ENCODE measurements around the gene SAMMSON. TPM values are rescaled to one million over a fixed set of nuclear protein-coding genes. Genes with fewer than 3 reads are reported as not detected.

SAMMSON gene
- total and polyA plus RNA-seq, 2 experiments from 2014 or later = not detected

DNA sequence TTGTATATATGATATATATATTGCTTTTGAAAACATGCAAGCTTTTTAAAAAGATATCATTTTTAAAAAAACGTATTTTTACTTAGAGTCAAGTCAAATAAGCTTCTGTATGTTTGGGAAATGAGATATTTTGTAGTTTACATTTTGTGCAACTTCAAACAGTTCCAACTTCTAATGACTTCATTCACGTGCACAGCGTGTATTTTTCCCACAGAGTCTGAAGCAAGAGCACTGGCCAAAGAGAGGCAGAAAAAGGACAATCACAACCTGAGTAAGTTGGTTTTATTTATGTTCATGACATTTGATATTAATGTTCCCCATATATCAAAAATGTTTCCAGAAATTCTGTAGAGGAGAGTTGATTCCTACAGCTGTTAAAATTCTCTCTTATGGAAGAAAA lies 47.9 kb upstream of the SAMMSON start (continued):
- TF ChIP-seq, protein P1, sequence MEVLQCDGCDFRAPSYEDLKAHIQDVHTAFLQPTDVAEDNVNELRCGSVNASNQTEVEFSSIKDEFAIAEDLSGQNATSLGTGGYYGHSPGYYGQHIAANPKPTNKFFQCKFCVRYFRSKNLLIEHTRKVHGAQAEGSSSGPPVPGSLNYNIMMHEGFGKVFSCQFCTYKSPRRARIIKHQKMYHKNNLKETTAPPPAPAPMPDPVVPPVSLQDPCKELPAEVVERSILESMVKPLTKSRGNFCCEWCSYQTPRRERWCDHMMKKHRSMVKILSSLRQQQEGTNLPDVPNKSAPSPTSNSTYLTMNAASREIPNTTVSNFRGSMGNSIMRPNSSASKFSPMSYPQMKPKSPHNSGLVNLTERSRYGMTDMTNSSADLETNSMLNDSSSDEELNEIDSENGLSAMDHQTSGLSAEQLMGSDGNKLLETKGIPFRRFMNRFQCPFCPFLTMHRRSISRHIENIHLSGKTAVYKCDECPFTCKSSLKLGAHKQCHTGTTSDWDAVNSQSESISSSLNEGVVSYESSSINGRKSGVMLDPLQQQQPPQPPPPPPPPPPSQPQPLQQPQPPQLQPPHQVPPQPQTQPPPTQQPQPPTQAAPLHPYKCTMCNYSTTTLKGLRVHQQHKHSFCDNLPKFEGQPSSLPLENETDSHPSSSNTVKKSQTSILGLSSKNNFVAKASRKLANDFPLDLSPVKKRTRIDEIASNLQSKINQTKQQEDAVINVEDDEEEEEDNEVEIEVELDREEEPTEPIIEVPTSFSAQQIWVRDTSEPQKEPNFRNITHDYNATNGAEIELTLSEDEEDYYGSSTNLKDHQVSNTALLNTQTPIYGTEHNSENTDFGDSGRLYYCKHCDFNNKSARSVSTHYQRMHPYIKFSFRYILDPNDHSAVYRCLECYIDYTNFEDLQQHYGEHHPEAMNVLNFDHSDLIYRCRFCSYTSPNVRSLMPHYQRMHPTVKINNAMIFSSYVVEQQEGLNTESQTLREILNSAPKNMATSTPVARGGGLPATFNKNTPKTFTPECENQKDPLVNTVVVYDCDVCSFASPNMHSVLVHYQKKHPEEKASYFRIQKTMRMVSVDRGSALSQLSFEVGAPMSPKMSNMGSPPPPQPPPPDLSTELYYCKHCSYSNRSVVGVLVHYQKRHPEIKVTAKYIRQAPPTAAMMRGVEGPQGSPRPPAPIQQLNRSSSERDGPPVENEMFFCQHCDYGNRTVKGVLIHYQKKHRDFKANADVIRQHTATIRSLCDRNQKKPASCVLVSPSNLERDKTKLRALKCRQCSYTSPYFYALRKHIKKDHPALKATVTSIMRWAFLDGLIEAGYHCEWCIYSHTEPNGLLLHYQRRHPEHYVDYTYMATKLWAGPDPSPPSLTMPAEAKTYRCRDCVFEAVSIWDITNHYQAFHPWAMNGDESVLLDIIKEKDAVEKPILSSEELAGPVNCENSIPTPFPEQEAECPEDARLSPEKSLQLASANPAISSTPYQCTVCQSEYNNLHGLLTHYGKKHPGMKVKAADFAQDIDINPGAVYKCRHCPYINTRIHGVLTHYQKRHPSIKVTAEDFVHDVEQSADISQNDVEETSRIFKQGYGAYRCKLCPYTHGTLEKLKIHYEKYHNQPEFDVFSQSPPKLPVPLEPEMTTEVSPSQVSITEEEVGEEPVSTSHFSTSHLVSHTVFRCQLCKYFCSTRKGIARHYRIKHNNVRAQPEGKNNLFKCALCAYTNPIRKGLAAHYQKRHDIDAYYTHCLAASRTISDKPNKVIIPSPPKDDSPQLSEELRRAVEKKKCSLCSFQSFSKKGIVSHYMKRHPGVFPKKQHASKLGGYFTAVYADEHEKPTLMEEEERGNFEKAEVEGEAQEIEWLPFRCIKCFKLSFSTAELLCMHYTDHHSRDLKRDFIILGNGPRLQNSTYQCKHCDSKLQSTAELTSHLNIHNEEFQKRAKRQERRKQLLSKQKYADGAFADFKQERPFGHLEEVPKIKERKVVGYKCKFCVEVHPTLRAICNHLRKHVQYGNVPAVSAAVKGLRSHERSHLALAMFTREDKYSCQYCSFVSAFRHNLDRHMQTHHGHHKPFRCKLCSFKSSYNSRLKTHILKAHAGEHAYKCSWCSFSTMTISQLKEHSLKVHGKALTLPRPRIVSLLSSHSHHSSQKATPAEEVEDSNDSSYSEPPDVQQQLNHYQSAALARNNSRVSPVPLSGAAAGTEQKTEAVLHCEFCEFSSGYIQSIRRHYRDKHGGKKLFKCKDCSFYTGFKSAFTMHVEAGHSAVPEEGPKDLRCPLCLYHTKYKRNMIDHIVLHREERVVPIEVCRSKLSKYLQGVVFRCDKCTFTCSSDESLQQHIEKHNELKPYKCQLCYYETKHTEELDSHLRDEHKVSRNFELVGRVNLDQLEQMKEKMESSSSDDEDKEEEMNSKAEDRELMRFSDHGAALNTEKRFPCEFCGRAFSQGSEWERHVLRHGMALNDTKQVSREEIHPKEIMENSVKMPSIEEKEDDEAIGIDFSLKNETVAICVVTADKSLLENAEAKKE (CRISPR knock-in tag; IDR thresholded peaks at IDR 0.05) = no peak
- TF ChIP-seq ZNF114 (CRISPR knock-in tag; IDR thresholded peaks at IDR 0.05) (no peak), ZNF331 (CRISPR knock-in tag; IDR thresholded peaks at IDR 0.05; ENCODE audit: low read depth) (no peak), JUNB (IDR thresholded peaks at IDR 0.05; ENCODE audit: unreplicated experiment) (no peak)
- TF ChIP-seq, protein P2, sequence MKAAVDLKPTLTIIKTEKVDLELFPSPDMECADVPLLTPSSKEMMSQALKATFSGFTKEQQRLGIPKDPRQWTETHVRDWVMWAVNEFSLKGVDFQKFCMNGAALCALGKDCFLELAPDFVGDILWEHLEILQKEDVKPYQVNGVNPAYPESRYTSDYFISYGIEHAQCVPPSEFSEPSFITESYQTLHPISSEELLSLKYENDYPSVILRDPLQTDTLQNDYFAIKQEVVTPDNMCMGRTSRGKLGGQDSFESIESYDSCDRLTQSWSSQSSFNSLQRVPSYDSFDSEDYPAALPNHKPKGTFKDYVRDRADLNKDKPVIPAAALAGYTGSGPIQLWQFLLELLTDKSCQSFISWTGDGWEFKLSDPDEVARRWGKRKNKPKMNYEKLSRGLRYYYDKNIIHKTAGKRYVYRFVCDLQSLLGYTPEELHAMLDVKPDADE (IDR thresholded peaks at IDR 0.05) = no peak

DNA sequence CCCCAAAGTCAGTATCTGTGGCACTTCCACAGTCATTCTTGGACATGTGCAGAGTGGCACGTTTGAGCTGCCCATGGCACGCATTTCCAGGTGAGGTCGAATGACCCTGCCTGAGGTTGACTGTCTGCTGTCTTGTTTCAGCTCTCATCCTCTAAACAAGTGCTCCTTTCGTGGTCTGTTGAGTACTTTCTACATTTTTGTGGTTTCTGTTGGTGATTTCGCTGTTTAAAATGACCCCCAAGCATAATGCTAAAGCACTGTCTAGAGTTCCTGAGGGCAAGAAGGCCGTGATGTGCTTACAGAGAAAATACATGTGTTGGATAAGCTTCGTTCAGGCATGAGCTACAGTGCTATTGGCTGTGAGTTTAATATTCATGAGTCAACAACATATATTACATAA lies 40.0 kb upstream of the SAMMSON start:
- H3K27me3 Mint-ChIP-seq (ENCODE audit: insufficient read depth, low read depth, poor library complexity) = no peaks in the 10 kb centered on the region
- H3K27ac ChIP-seq (ENCODE audit: low read depth) = no peak overlapping the region
- H3K79me2 ChIP-seq (replicated peaks; ENCODE audit: insufficient read depth) = no peaks in the 10 kb centered on the region
- H3K4me3 Mint-ChIP-seq = no peak overlapping the region
- no peaks in the 10 kb centered on the region for H3K4me1 Mint-ChIP-seq
- H3K4me3 ChIP-seq = no peak overlapping the region
- H3F3A ChIP-seq (replicated peaks; ENCODE audit: low read depth) = no peaks in the 10 kb centered on the region
- no peaks in the 10 kb centered on the region for H3K36me3 Mint-ChIP-seq (ENCODE audit: low read depth)
- H3K4me1 ChIP-seq (ENCODE audit: insufficient read depth) = no peaks in the 10 kb centered on the region
- no peak overlapping the region for H2AFZ ChIP-seq
- no peaks in the 10 kb centered on the region for H3K36me3 ChIP-seq (ENCODE audit: insufficient read depth)
- DNase-seq (ENCODE audit: low spot score) = no peak
- ATAC-seq = no peak
- H4K20me1 ChIP-seq (replicated peaks; ENCODE audit: insufficient read depth) = no peaks in the 10 kb centered on the region
- H3K4me2 ChIP-seq = no peak overlapping the region
- H3K27me3 ChIP-seq (ENCODE audit: insufficient read depth) = no peaks in the 10 kb centered on the region
- no peaks in the 10 kb centered on the region for H3K9me2 ChIP-seq (ENCODE audit: insufficient read depth)
- no peak overlapping the region for H3K27ac Mint-ChIP-seq
- H3K9me3 Mint-ChIP-seq = no peaks in the 10 kb centered on the region
- no peak for TF ChIP-seq CREB1 (CRISPR knock-in tag; IDR thresholded peaks at IDR 0.05; ENCODE audit: low read depth)
- no peak for TF ChIP-seq NANOG (IDR thresholded peaks at IDR 0.05; ENCODE audit: borderline replicate concordance)
- TF ChIP-seq, protein P2 (IDR thresholded peaks at IDR 0.05) = no peak
- no peak for TF ChIP-seq STAT1 (IDR thresholded peaks at IDR 0.05; ENCODE audit: unreplicated experiment)
- TF ChIP-seq, protein P3, sequence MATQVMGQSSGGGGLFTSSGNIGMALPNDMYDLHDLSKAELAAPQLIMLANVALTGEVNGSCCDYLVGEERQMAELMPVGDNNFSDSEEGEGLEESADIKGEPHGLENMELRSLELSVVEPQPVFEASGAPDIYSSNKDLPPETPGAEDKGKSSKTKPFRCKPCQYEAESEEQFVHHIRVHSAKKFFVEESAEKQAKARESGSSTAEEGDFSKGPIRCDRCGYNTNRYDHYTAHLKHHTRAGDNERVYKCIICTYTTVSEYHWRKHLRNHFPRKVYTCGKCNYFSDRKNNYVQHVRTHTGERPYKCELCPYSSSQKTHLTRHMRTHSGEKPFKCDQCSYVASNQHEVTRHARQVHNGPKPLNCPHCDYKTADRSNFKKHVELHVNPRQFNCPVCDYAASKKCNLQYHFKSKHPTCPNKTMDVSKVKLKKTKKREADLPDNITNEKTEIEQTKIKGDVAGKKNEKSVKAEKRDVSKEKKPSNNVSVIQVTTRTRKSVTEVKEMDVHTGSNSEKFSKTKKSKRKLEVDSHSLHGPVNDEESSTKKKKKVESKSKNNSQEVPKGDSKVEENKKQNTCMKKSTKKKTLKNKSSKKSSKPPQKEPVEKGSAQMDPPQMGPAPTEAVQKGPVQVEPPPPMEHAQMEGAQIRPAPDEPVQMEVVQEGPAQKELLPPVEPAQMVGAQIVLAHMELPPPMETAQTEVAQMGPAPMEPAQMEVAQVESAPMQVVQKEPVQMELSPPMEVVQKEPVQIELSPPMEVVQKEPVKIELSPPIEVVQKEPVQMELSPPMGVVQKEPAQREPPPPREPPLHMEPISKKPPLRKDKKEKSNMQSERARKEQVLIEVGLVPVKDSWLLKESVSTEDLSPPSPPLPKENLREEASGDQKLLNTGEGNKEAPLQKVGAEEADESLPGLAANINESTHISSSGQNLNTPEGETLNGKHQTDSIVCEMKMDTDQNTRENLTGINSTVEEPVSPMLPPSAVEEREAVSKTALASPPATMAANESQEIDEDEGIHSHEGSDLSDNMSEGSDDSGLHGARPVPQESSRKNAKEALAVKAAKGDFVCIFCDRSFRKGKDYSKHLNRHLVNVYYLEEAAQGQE (IDR thresholded peaks at IDR 0.05; ENCODE audit: unreplicated experiment) = no peak
- no peak for TF ChIP-seq JUNB (IDR thresholded peaks at IDR 0.05; ENCODE audit: unreplicated experiment)

Data from GM23338 (cell line).